Colonic mucosa (tissue), 4 donors: Measurements from ENCODE around the gene MAP3K2. TPM values are rescaled to one million over a fixed set of nuclear protein-coding genes. Genes with fewer than 3 reads are reported as not detected.

ENCODE experiments used
- DNase-seq: peaks from one replicate; pipeline ENCODE4 v3.0.0-alpha.2; 2020
- H3K27ac ChIP-seq: fragments of 200-600 bp; one replicate; pipeline ENCODE4 v1.8.0; 2021
- H3K27me3 ChIP-seq: fragments of 200-600 bp; one replicate; pipeline ENCODE4 v1.8.0; 2021
- H3K36me3 ChIP-seq: fragments of 200-600 bp; one replicate; pipeline ENCODE4 v1.8.0; 2021
- H3K4me1 ChIP-seq: fragments of 200-600 bp; one replicate; pipeline ENCODE4 v1.8.0; 2021; ENCODE audit warnings: mild to moderate bottlenecking
- H3K4me3 ChIP-seq: fragments of 200-600 bp; one replicate; pipeline ENCODE4 v1.8.0; 2021
- H3K9ac ChIP-seq, 2 donors: one replicate each; pipeline ENCODE4 v1.7.0; 2013; ENCODE audit warnings: control low read depth in 2 of 2, low read depth in 2 of 2, low read length in 2 of 2
- H3K9me3 ChIP-seq: fragments of 200-600 bp; one replicate; pipeline ENCODE4 v1.8.0; 2021
- CTCF ChIP-seq: fragments of 200-600 bp; IDR thresholded peaks from one replicate; pipeline ENCODE4 v1.8.0; 2022; ENCODE audit warnings: antibody characterized with exemption, mild to moderate bottlenecking
- intact Hi-C: fragments of 100-400 bp; cut with DNase I; formaldehyde crosslinking; loops from one replicate; pipeline ENCODE4 v1.14.1; 2022
- total RNA-seq, 2 donors: library from RNA; stranded (reverse); fragmentation: NEBNext Ultra II Directional in 1 of 2; extraction: Animal tissue kit (Norgen Biotek cat#: 25700) in 1 of 2; gene quantifications; one replicate each; pipeline ENCODE4 v1.2.1, GENCODE V29; 2021
- donor health status: healthy.
- donor health status: DM: no; HTN: no; CAD: no.
- donor health status: DM: no; HTN: no; CAD: no.

MAP3K2 gene
- total RNA-seq, 2 donors from 2014 or later: 53.8 to 76.0 TPM

- Histone ChIP-seq H3K27me3 (no peaks in the 10 kb centered on the region), H3K4me1 (peaks cover 12% of the 10 kb centered on the region), H3K9ac (no peak overlapping the region), H3K4me3 (no peak overlapping the region), H3K9me3 (no peaks in the 10 kb centered on the region), H3K27ac (peak overlapping the region; percentile 26), H3K36me3 (no peaks in the 10 kb centered on the region)
- TF ChIP-seq CTCF: no peak
- DNase-seq: peak; percentile 91
- intact Hi-C loops: no loop called here
Measured at GRCh38 chr2:127398239-127398590, 10.4 kb upstream of the MAP3K2 start.

- Histone ChIP-seq H3K4me1 (peaks cover 12% of the 10 kb centered on the region), H3K27ac (peak overlapping the region; percentile 26), H3K27me3 (no peaks in the 10 kb centered on the region), H3K9ac (no peak overlapping the region), H3K9me3 (no peaks in the 10 kb centered on the region), H3K36me3 (no peaks in the 10 kb centered on the region), H3K4me3 (no peak overlapping the region)
- no peak for DNase-seq
- no peak for TF ChIP-seq CTCF
- intact Hi-C loops: no loop called here
Measured at GRCh38 chr2:127397568-127398238, 9.9 kb upstream of the MAP3K2 start.

GRCh38 chr2:127394492-127394891 is 6.7 kb upstream of the MAP3K2 start:
- H3K4me1 ChIP-seq: no peaks in the 10 kb centered on the region
- DNase-seq: no peak
- intact Hi-C loops: no loop called here
- H3K9me3 ChIP-seq: no peaks in the 10 kb centered on the region
- no peaks in the 10 kb centered on the region for H3K27me3 ChIP-seq
- no peaks in the 10 kb centered on the region for H3K36me3 ChIP-seq
- H3K27ac ChIP-seq: no peak overlapping the region
- TF ChIP-seq CTCF: no peak
- H3K4me3 ChIP-seq: no peak overlapping the region
- H3K9ac ChIP-seq: no peak overlapping the region

GRCh38 chr2:127392828-127393578 is 5.2 kb upstream of the MAP3K2 start:
- no peak overlapping the region for H3K4me3 ChIP-seq
- H3K9ac ChIP-seq: no peak overlapping the region
- DNase-seq: no peak
- H3K27me3 ChIP-seq: no peaks in the 10 kb centered on the region
- no peaks in the 10 kb centered on the region for H3K4me1 ChIP-seq
- no peaks in the 10 kb centered on the region for H3K9me3 ChIP-seq
- intact Hi-C loops: no loop called here
- H3K27ac ChIP-seq: no peak overlapping the region
- no peaks in the 10 kb centered on the region for H3K36me3 ChIP-seq
- no peak for TF ChIP-seq CTCF

- Histone ChIP-seq H3K27ac (no peak overlapping the region), H3K9ac (no peak overlapping the region), H3K36me3 (no peaks in the 10 kb centered on the region), H3K27me3 (no peaks in the 10 kb centered on the region), H3K4me1 (no peaks in the 10 kb centered on the region), H3K4me3 (no peak overlapping the region), H3K9me3 (no peaks in the 10 kb centered on the region)
- no peak for DNase-seq
- intact Hi-C loops: no loop called here
- no peak for TF ChIP-seq CTCF
Measured at GRCh38 chr2:127392133-127392827, 4.5 kb upstream of the MAP3K2 start.
